SHP77 (cell line): ENCODE measurements around the gene FERMT2.
A peak's percentile ranks its signal among the peaks of the same experiment; 100 is the strongest.

Experiments
- DNase-seq, 2 experiments: peaks; one replicate each; lab custom pipeline; 2025; lab: John Stamatoyannopoulos, UW

FERMT2 gene

GRCh38 chr14:52950898-52951680 lies at the start of gene FERMT2:
FERMT2 (minus strand) TSS chr14:52951050; CDS start chr14:52950568, 482 bp downstream.
- peak; percentile 80 to 95 for DNase-seq

GRCh38 chr14:52998376-52999015 lies 47.6 kb upstream of the FERMT2 start:
- no peak for DNase-seq

GRCh38 chr14:52996493-52996892 lies 45.6 kb upstream of the FERMT2 start:
- DNase-seq: no peak

- DNase-seq: no peak
Observed at GRCh38 chr14:52995998-52996397, 45.1 kb upstream of the FERMT2 start.

- DNase-seq: no peak
Observed at GRCh38 chr14:52992236-52992870, 41.5 kb upstream of the FERMT2 start.

- DNase-seq: no peak
Observed at GRCh38 chr14:52988139-52988538, 37.3 kb upstream of the FERMT2 start.

- DNase-seq: peak in 1 of 2 experiments; percentile 5
Observed at GRCh38 chr14:52987514-52987913, 36.7 kb upstream of the FERMT2 start.

- no peak for DNase-seq
Observed at GRCh38 chr14:52987042-52987441, 36.2 kb upstream of the FERMT2 start.

- peak; percentile 62 to 73 for DNase-seq
Observed at GRCh38 chr14:52977798-52978197, 26.9 kb upstream of the FERMT2 start.

- no peak for DNase-seq
Observed at GRCh38 chr14:52974406-52974805, 23.6 kb upstream of the FERMT2 start.

- DNase-seq: peak; percentile 41 to 46
Observed at GRCh38 chr14:52961060-52961639, 10.3 kb upstream of the FERMT2 start.

GRCh38 chr14:52960627-52961026 lies 9.8 kb upstream of the FERMT2 start:
- DNase-seq: no peak

GRCh38 chr14:52954346-52955214 lies 3.7 kb upstream of the FERMT2 start:
- no peak for DNase-seq

- DNase-seq: peak; percentile 55 to 73
Observed at GRCh38 chr14:52951681-52952554, 1.1 kb upstream of the FERMT2 start.

GRCh38 chr14:52950410-52950897 lies 396 bp downstream of the FERMT2 start:
- DNase-seq: peak; percentile 38 to 67

- DNase-seq: peak in 1 of 2 experiments; percentile 10
Observed at GRCh38 chr14:52949711-52950409, 990 bp downstream of the FERMT2 start.

- no peak for DNase-seq
Observed at GRCh38 chr14:52949249-52949648, 1.6 kb downstream of the FERMT2 start.

- no peak for DNase-seq
Observed at GRCh38 chr14:52948836-52949235, 2.0 kb downstream of the FERMT2 start.

GRCh38 chr14:52948039-52948438 lies 2.8 kb downstream of the FERMT2 start:
- no peak for DNase-seq

- no peak for DNase-seq
Observed at GRCh38 chr14:52944254-52944653, 6.6 kb downstream of the FERMT2 start.
